Tibial artery (tissue), 4 donors: ENCODE measurements around the gene PEAK3.

Source experiments
- DNase-seq, 2 donors: peaks; one replicate each; pipeline ENCODE4 v3.0.0-alpha.2; 2019
- H3K27ac ChIP-seq, 2 donors: fragments of 200-600 bp; sonication (generic) in 1 of 2; 1 replicate in 1 of 2; 2 replicates in 1 of 2; pipeline ENCODE4 v1.5.1; 2018 to 2019; ENCODE audit warnings: mild to moderate bottlenecking in 1 of 2
- H3K27me3 ChIP-seq, 2 donors: fragments of 200-600 bp; sonication (generic) in 1 of 2; one replicate each; pipeline versions ENCODE4 v1.5.1 to v1.6.0; 2016 to 2019
- H3K36me3 ChIP-seq, 3 donors: fragments of 200-600 bp; sonication (generic) in 2 of 3; one replicate each; pipeline ENCODE4 v1.5.1; 2016 to 2019; ENCODE audit warnings: mild to moderate bottlenecking in 2 of 3
- H3K4me1 ChIP-seq, 4 donors: fragments of 200-600 bp; sonication (generic) in 2 of 4; 1 replicate in 3 of 4; 2 replicates in 1 of 4; pipeline ENCODE4 v1.5.1; 2016 to 2019
- H3K4me3 ChIP-seq, 2 donors: fragments of 200-600 bp; sonication (generic) in 1 of 2; 1 replicate in 1 of 2; 2 replicates in 1 of 2; pipeline ENCODE4 v1.5.1; 2018 to 2019; ENCODE audit warnings: mild to moderate bottlenecking in 2 of 2
- H3K9me3 ChIP-seq, 3 donors: fragments of 200-600 bp; sonication (generic) in 1 of 3; one replicate each; pipeline ENCODE4 v1.5.1; 2016 to 2019
- CTCF ChIP-seq, 2 experiments: fragments of 200-600 bp in 1 of 2; fragments of 450-650 bp in 1 of 2; IDR thresholded peaks; one replicate each; pipeline ENCODE4 v1.5.1; 2017 to 2019; ENCODE audit warnings: antibody characterized with exemption in 2 of 2, mild to moderate bottlenecking in 1 of 2, moderate library complexity in 1 of 2
- intact Hi-C: fragments of 100-400 bp; cut with DNase I; formaldehyde crosslinking; loops from one replicate; pipeline ENCODE4 v1.15.0; 2023; ENCODE audit warnings: low total_unique reads

Gene PEAK3

GRCh38 chr19:2249010-2249866 lies 32.7 kb downstream of the PEAK3 start, which contains the start of gene AMH:
Gene AMH, plus strand, starts transcription at chr19:2249323. Its CDS starts 10 bp downstream, at chr19:2249333.
- H3K4me1 ChIP-seq, result peaks cover 0 to 44% (median 38%) of the 10 kb centered on the region in 4 donors
- peaks cover 40 to 49% (median 47%) of the 10 kb centered on the region in 3 donors for H3K36me3 ChIP-seq
- H3K27me3 ChIP-seq, result peaks cover 3 to 81% of the 10 kb centered on the region in 2 donors
- no peak within 1 kb of the TSS for H3K27ac ChIP-seq
- H3K9me3 ChIP-seq, result no peaks in the 10 kb centered on the region
- intact Hi-C loops, result no loop called here
- TF ChIP-seq CTCF (IDR thresholded peaks at IDR 0.05), result no peak
- H3K4me3 ChIP-seq, result no peak within 1 kb of the TSS
- DNase-seq, result no peak

GRCh38 chr19:2248136-2249009 lies 33.6 kb downstream of the PEAK3 start:
- H3K36me3 ChIP-seq, result peaks cover 49 to 58% (median 56%) of the 10 kb centered on the region in 3 donors
- no peak for TF ChIP-seq CTCF (IDR thresholded peaks at IDR 0.05)
- no peak for DNase-seq
- H3K4me1 ChIP-seq, result peaks cover 0 to 40% (median 35%) of the 10 kb centered on the region in 4 donors
- H3K9me3 ChIP-seq, result no peaks in the 10 kb centered on the region
- no peak overlapping the region for H3K27ac ChIP-seq
- no peak overlapping the region for H3K4me3 ChIP-seq
- intact Hi-C loops, result no loop called here
- H3K27me3 ChIP-seq, result peaks cover 0 to 73% of the 10 kb centered on the region in 2 donors

- Histone ChIP-seq H3K4me1 (peaks cover 0 to 39% (median 31%) of the 10 kb centered on the region in 4 donors), H3K4me3 (no peak overlapping the region), H3K9me3 (no peaks in the 10 kb centered on the region), H3K27ac (no peak overlapping the region), H3K27me3 (peaks cover 0 to 65% of the 10 kb centered on the region in 2 donors), H3K36me3 (peaks cover 50 to 65% (median 59%) of the 10 kb centered on the region in 3 donors)
- intact Hi-C loops, result no loop called here
- DNase-seq, result no peak
- no peak for TF ChIP-seq CTCF (IDR thresholded peaks at IDR 0.05)
Measured at GRCh38 chr19:2247433-2248101, 34.4 kb downstream of the PEAK3 start.

- Histone ChIP-seq H3K4me1 (peaks cover 0 to 39% (median 30%) of the 10 kb centered on the region in 4 donors), H3K27me3 (peaks cover 0 to 58% of the 10 kb centered on the region in 2 donors), H3K36me3 (peaks cover 50 to 65% (median 59%) of the 10 kb centered on the region in 3 donors), H3K4me3 (no peak overlapping the region), H3K27ac (no peak overlapping the region), H3K9me3 (no peaks in the 10 kb centered on the region)
- no peak for DNase-seq
- TF ChIP-seq CTCF (IDR thresholded peaks at IDR 0.05), result no peak
- intact Hi-C loops, result no loop called here
Measured at GRCh38 chr19:2246801-2247361, 35.1 kb downstream of the PEAK3 start.
